ENCODE data around the gene MPP3. TPM values are rescaled to one million over a fixed set of nuclear protein-coding genes. Genes with fewer than 3 reads are reported as not detected.
"Not testable (repeated sequence)": the region's sequence is repeated elsewhere in the genome, so short reads cannot be mapped to it uniquely, and the experiment has no call there.

Gene MPP3
- total RNA-seq, 1 experiment from 2014 or later: 6.9 TPM

DNA sequence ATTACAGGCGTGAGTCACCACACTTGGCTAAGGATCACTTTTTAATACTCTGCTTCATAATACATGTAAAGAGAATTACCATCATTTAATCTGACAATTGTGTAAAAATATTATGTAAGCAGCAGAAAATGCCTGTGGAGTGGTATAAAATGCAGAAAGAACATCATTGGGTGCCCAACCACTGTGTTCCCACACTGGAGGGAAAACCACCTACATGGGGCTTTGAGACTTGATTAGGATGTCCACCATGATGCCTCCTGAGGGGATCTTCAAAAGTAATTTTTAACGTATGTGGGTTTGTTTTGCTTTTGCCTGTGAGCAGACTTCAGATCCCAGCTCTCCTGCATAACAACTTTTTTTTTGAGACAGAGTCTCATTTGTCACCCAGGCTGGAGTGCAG lies 33.9 kb downstream of the MPP3 start:
- DNase-seq: no peak
- no CpG with 5 or more reads among the region's 2 CpGs for WGBS (ENCODE audit: extremely low coverage, insufficient read length, low lambda C conversion rate)
- Histone ChIP-seq H3K23me2 (ENCODE audit: insufficient read length, low read depth, low read length, poor library complexity, severe bottlenecking) (no peaks in the 10 kb centered on the region), H2BK12ac (ENCODE audit: insufficient read length, low read depth, low read length) (no peak overlapping the region), H2BK120ac (ENCODE audit: low read depth, low read length, poor library complexity, severe bottlenecking) (no peak overlapping the region), H3K27me3 (ENCODE audit: insufficient read depth, low read length) (no peaks in the 10 kb centered on the region), H3K4me1 (ENCODE audit: insufficient read depth, low read length) (peaks cover 13% of the 10 kb centered on the region; the same call in 1 of the 2 replicates), H2BK20ac (ENCODE audit: low read depth, low read length, poor library complexity, severe bottlenecking) (no peak overlapping the region), H4K5ac (ENCODE audit: insufficient read length, low read depth, low read length) (no peak overlapping the region), H3K56ac (ENCODE audit: insufficient read length, low read depth, low read length) (no peak overlapping the region), H4K8ac (replicated peaks; ENCODE audit: insufficient read length, low read depth, low read length) (no peak overlapping the region), H3K4ac (ENCODE audit: low read depth, low read length) (no peak overlapping the region), H2AFZ (ENCODE audit: low read length) (no peak overlapping the region), H2BK15ac (ENCODE audit: low read depth, low read length) (no peak overlapping the region), H3K27ac (ENCODE audit: insufficient read length, low read depth, low read length) (no peak overlapping the region), H3K79me1 (ENCODE audit: insufficient read depth, low read depth, low read length, poor library complexity, severe bottlenecking) (no peaks in the 10 kb centered on the region), H3T11ph (ENCODE audit: low read length) (no peak overlapping the region), H2AK5ac (ENCODE audit: insufficient read length, low read length) (no peak overlapping the region), H3K9me3 (ENCODE audit: control insufficient read depth, low read depth, low read length) (no peaks in the 10 kb centered on the region), H4K20me1 (ENCODE audit: control insufficient read depth, insufficient read depth, insufficient read length) (no peaks in the 10 kb centered on the region), H3K79me2 (ENCODE audit: insufficient read depth, low read length) (no peaks in the 10 kb centered on the region), H3K9ac (ENCODE audit: extremely low read depth, insufficient read length, low read length) (no peak overlapping the region), H3K4me2 (ENCODE audit: insufficient read depth, insufficient read length, low read length) (no peak overlapping the region), H2BK5ac (ENCODE audit: insufficient read length, low read length) (no peak overlapping the region), H3K18ac (ENCODE audit: insufficient read length, low read depth, low read length) (no peak overlapping the region), H3K23ac (ENCODE audit: insufficient read length, low read depth, low read length) (no peak overlapping the region), H3K14ac (ENCODE audit: insufficient read depth, low read length) (no peak overlapping the region), H4K91ac (ENCODE audit: insufficient read length, low read depth, low read length) (no peak overlapping the region)
- peaks cover 23 to 27% of the 10 kb centered on the region in 2 experiments; a peak in 4 of 5 replicates for H3K9me3 Mint-ChIP-seq
- no peak overlapping the region for H3K4me3 Mint-ChIP-seq
- H3K4me1 Mint-ChIP-seq: peaks cover 21 to 22% of the 10 kb centered on the region in 2 experiments
- H3K27me3 Mint-ChIP-seq (ENCODE audit: low read depth): peaks cover 32% of the 10 kb centered on the region
- H3K36me3 Mint-ChIP-seq (ENCODE audit: insufficient read depth in 1 of 3, low read depth in 3 of 3): peaks cover 2 to 4% (median 2%) of the 10 kb centered on the region in 3 experiments; a peak in 3 of 7 replicates
- no peak overlapping the region for H3K27ac Mint-ChIP-seq
- TF ChIP-seq, protein P1, sequence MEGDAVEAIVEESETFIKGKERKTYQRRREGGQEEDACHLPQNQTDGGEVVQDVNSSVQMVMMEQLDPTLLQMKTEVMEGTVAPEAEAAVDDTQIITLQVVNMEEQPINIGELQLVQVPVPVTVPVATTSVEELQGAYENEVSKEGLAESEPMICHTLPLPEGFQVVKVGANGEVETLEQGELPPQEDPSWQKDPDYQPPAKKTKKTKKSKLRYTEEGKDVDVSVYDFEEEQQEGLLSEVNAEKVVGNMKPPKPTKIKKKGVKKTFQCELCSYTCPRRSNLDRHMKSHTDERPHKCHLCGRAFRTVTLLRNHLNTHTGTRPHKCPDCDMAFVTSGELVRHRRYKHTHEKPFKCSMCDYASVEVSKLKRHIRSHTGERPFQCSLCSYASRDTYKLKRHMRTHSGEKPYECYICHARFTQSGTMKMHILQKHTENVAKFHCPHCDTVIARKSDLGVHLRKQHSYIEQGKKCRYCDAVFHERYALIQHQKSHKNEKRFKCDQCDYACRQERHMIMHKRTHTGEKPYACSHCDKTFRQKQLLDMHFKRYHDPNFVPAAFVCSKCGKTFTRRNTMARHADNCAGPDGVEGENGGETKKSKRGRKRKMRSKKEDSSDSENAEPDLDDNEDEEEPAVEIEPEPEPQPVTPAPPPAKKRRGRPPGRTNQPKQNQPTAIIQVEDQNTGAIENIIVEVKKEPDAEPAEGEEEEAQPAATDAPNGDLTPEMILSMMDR (conservative IDR thresholded peaks at IDR 0.05): no peak

DNA sequence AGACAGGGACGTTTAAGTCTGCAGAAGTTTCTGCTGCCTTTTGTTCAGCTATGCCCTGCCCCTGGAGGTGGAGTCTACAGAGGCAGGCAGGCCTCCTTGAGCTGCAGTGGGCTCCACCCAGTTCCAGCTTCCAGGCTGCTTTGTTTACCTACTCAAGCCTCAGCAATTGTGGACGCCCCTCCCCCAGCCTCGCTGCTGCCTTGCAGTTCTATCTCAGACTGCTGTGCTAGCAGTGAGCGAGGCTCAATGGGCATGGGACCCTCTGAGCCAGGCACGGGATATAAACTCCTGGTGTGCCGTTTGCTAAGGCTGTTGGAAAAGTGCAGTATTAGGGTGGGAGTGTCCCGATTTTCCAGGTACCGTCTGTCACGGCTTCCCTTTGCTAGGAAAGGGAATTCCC lies 34.9 kb downstream of the MPP3 start:
- not testable (repeated sequence) for H2AFZ ChIP-seq (ENCODE audit: low read length); H3K14ac ChIP-seq (ENCODE audit: insufficient read depth, low read length); H3K56ac ChIP-seq (ENCODE audit: insufficient read length, low read depth, low read length); H2BK120ac ChIP-seq (ENCODE audit: low read depth, low read length, poor library complexity, severe bottlenecking); H3K79me1 ChIP-seq (ENCODE audit: insufficient read depth, low read depth, low read length, poor library complexity, severe bottlenecking); H2BK20ac ChIP-seq (ENCODE audit: low read depth, low read length, poor library complexity, severe bottlenecking); H4K20me1 ChIP-seq (ENCODE audit: control insufficient read depth, insufficient read depth, insufficient read length); H4K5ac ChIP-seq (ENCODE audit: insufficient read length, low read depth, low read length); H3K27ac Mint-ChIP-seq; H3K9me3 ChIP-seq (ENCODE audit: control insufficient read depth, low read depth, low read length); H3K36me3 Mint-ChIP-seq (ENCODE audit: insufficient read depth in 1 of 3, low read depth in 3 of 3); H3K27me3 ChIP-seq (ENCODE audit: insufficient read depth, low read length); H2BK15ac ChIP-seq (ENCODE audit: low read depth, low read length); H2AK5ac ChIP-seq (ENCODE audit: insufficient read length, low read length); H4K91ac ChIP-seq (ENCODE audit: insufficient read length, low read depth, low read length); H3K9ac ChIP-seq (ENCODE audit: extremely low read depth, insufficient read length, low read length); H3K27ac ChIP-seq (ENCODE audit: insufficient read length, low read depth, low read length); H3K18ac ChIP-seq (ENCODE audit: insufficient read length, low read depth, low read length); H3K23me2 ChIP-seq (ENCODE audit: insufficient read length, low read depth, low read length, poor library complexity, severe bottlenecking); H3K4ac ChIP-seq (ENCODE audit: low read depth, low read length); H3K4me3 Mint-ChIP-seq; DNase-seq; H3K79me2 ChIP-seq (ENCODE audit: insufficient read depth, low read length); H2BK12ac ChIP-seq (ENCODE audit: insufficient read length, low read depth, low read length); H3K4me2 ChIP-seq (ENCODE audit: insufficient read depth, insufficient read length, low read length); H4K8ac ChIP-seq (replicated peaks; ENCODE audit: insufficient read length, low read depth, low read length); H3T11ph ChIP-seq (ENCODE audit: low read length); H3K4me1 ChIP-seq (ENCODE audit: insufficient read depth, low read length); H2BK5ac ChIP-seq (ENCODE audit: insufficient read length, low read length); H3K23ac ChIP-seq (ENCODE audit: insufficient read length, low read depth, low read length)
- Mint-ChIP-seq H3K9me3 (peaks cover 23 to 31% of the 10 kb centered on the region in 2 experiments; a peak in 4 of 5 replicates), H3K27me3 (ENCODE audit: low read depth) (peaks cover 41% of the 10 kb centered on the region), H3K4me1 (peaks cover 11 to 12% of the 10 kb centered on the region in 2 experiments)
- no CpG with 5 or more reads among the region's 9 CpGs for WGBS (ENCODE audit: extremely low coverage, insufficient read length, low lambda C conversion rate)

All from H9 (cell line).